ENCODE measurements around the gene MORC2. TPM values are rescaled to one million over a fixed set of nuclear protein-coding genes. Genes with fewer than 3 reads are reported as not detected.

MORC2 gene
- total and polyA plus RNA-seq, 10 of the 15 experiments (the other 5 are each of a cell fraction or from before 2014, with no cell fraction given) = 1.7 to 16.3 (median 9.0) TPM

DNA sequence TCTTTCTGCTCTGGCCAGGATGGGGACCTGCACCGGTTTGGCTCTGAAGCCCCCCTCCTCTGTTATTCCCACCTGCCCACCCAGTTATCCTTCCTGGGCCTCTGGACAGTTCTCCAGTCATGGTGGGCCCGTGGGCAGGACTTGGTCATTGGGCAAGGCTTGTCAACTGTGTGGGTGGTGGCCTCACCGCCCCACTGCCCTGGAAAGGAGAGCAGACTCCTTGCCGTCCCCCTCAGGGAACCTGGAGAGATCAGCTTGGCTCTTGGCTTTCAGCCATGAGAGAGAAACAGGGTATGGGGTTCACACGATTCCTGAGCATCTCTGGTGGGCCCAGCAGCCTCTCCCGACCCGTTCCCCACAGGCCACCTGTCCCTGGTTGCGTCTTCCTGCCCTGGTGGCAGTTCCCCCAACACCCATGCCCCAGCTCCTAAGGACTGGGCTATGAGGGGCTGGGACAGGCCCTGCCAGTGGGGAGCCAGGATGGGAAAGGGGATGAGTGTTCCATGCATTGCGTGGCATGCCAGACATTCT is 92.3 kb downstream of the MORC2 start (continued):
- TF ChIP-seq, protein P1, sequence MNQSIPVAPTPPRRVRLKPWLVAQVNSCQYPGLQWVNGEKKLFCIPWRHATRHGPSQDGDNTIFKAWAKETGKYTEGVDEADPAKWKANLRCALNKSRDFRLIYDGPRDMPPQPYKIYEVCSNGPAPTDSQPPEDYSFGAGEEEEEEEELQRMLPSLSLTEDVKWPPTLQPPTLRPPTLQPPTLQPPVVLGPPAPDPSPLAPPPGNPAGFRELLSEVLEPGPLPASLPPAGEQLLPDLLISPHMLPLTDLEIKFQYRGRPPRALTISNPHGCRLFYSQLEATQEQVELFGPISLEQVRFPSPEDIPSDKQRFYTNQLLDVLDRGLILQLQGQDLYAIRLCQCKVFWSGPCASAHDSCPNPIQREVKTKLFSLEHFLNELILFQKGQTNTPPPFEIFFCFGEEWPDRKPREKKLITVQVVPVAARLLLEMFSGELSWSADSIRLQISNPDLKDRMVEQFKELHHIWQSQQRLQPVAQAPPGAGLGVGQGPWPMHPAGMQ (IDR thresholded peaks at IDR 0.05; ENCODE audit: borderline replicate concordance) = no peak
- TF ChIP-seq TCF3 (IDR thresholded peaks at IDR 0.05; ENCODE audit: borderline replicate concordance, insufficient read depth, low read depth, low read length) (no peak), SIN3A (IDR thresholded peaks at IDR 0.05; ENCODE audit: low read depth, low read length) (no peak)

DNA sequence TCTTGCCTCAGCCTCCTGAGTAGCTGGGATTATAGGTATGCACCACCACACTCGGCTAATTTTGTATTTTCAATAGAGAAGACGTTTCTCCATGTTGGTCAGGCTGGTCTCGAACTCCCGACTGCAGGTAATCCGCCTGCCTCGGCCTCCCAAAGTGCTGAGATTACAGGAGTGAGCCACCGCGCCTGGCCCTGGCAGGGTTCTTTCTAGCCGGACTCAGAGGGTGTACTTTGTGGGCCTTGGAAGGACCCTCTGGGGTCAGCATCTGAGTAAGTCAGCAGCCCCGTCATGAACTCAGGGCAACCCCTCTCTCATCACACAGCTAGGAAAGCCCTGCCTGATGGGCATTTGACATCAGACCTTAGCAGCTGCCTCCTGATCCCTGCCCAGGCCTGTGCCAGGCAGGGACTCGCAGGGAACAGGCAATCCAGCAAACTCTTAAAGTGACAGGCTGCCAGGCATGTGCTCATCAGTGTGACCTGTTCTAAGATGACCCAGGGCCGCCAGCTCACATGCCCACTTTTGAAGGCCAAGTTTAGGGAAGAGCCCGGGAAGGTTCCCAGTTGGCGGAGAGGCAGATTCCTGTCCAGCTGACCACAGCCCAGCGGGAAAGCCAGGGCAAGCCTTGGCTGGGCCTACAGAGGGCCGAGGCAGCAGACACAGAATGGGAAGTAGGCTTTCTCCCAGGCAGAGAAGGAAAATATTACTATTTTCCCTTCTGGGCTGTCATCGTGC is 92.9 kb downstream of the MORC2 start:
- no peak for TF ChIP-seq EP300 (IDR thresholded peaks at IDR 0.05; ENCODE audit: borderline replicate concordance in 1 of 2, control insufficient read depth in 1 of 2, low read depth in 2 of 2, low read length in 2 of 2)
- TF ChIP-seq EGR1 (IDR thresholded peaks at IDR 0.05; ENCODE audit: borderline replicate concordance in 1 of 2, low read depth in 2 of 2, low read length in 2 of 2) = no peak
- TF ChIP-seq, protein P2, sequence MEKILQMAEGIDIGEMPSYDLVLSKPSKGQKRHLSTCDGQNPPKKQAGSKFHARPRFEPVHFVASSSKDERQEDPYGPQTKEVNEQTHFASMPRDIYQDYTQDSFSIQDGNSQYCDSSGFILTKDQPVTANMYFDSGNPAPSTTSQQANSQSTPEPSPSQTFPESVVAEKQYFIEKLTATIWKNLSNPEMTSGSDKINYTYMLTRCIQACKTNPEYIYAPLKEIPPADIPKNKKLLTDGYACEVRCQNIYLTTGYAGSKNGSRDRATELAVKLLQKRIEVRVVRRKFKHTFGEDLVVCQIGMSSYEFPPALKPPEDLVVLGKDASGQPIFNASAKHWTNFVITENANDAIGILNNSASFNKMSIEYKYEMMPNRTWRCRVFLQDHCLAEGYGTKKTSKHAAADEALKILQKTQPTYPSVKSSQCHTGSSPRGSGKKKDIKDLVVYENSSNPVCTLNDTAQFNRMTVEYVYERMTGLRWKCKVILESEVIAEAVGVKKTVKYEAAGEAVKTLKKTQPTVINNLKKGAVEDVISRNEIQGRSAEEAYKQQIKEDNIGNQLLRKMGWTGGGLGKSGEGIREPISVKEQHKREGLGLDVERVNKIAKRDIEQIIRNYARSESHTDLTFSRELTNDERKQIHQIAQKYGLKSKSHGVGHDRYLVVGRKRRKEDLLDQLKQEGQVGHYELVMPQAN (conservative IDR thresholded peaks at IDR 0.05) = no peak
- no peak for TF ChIP-seq NR2C1 (IDR thresholded peaks at IDR 0.05)
- TF ChIP-seq SMAD1 (IDR thresholded peaks at IDR 0.05; ENCODE audit: low read depth, partially characterized antibody) = no peak
- no peak for TF ChIP-seq ZZZ3 (IDR thresholded peaks at IDR 0.05; ENCODE audit: control insufficient read depth, insufficient read length, low read depth)
- no peak for TF ChIP-seq MXI1 (IDR thresholded peaks at IDR 0.05; ENCODE audit: low read depth, low read length)
- no peak for TF ChIP-seq ZNF217 (IDR thresholded peaks at IDR 0.05)
- TF ChIP-seq SIN3A (IDR thresholded peaks at IDR 0.05; ENCODE audit: low read depth, low read length) = no peak
- TF ChIP-seq, protein P3, sequence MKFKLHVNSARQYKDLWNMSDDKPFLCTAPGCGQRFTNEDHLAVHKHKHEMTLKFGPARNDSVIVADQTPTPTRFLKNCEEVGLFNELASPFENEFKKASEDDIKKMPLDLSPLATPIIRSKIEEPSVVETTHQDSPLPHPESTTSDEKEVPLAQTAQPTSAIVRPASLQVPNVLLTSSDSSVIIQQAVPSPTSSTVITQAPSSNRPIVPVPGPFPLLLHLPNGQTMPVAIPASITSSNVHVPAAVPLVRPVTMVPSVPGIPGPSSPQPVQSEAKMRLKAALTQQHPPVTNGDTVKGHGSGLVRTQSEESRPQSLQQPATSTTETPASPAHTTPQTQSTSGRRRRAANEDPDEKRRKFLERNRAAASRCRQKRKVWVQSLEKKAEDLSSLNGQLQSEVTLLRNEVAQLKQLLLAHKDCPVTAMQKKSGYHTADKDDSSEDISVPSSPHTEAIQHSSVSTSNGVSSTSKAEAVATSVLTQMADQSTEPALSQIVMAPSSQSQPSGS (IDR thresholded peaks at IDR 0.05; ENCODE audit: low read length) = no peak
- no peak for TF ChIP-seq MEF2A (IDR thresholded peaks at IDR 0.05; ENCODE audit: insufficient read depth, low read depth, low read length)
- TF ChIP-seq SPI1 (IDR thresholded peaks at IDR 0.05; ENCODE audit: borderline replicate concordance, insufficient read depth, low read depth, low read length) = no peak
- no peak for TF ChIP-seq TCF12 (IDR thresholded peaks at IDR 0.05; ENCODE audit: low read depth, low read length)
- no peak for TF ChIP-seq JUNB (IDR thresholded peaks at IDR 0.05)
- TF ChIP-seq HDAC6 (IDR thresholded peaks at IDR 0.05; ENCODE audit: unreplicated experiment) = no peak
- H3K4me2 ChIP-seq (ENCODE audit: control insufficient read depth, insufficient read depth) = no peak overlapping the region
- H3K79me2 ChIP-seq (ENCODE audit: control insufficient read depth, insufficient read depth, low read length) = no peaks in the 10 kb centered on the region
- ChIA-PET SMC1A (ENCODE audit: uncharacterized antibody, unreplicated experiment) (no interaction called here), CTCF (no interaction called here), POLR2A (no interaction called here), RAD21 (ENCODE audit: unreplicated experiment) (no interaction called here)
- WGBS (ENCODE audit: insufficient coverage, insufficient replicate concordance, low lambda C conversion rate, missing lambda C conversion rate) = 35% methylated on average over 17 of the region's 17 CpGs
- FAIRE-seq (no peak), DNase-seq (ENCODE audit: low read depth, low spot score) (no peak), ATAC-seq (no peak)
- in situ Hi-C loops (cut with MboI) = no loop called here
- H3K4me1 ChIP-seq (ENCODE audit: control insufficient read depth, insufficient read depth, low read length) = no peaks in the 10 kb centered on the region
- no peak overlapping the region for H3K27ac ChIP-seq (ENCODE audit: control insufficient read depth, insufficient read depth)
- BruUV-seq (replicated peaks) = no TSS peak
- no peak overlapping the region for H3K4me3 ChIP-seq
- no peak overlapping the region for H3K9ac ChIP-seq (ENCODE audit: control insufficient read depth, insufficient read depth, low read length)
- no peaks in the 10 kb centered on the region for H3K9me3 ChIP-seq (replicated peaks; ENCODE audit: control insufficient read depth, insufficient read depth, low read length)
- no peaks in the 10 kb centered on the region for H4K20me1 ChIP-seq (ENCODE audit: control insufficient read depth, insufficient read depth)
- H3K36me3 ChIP-seq (ENCODE audit: control insufficient read depth in 2 of 2, insufficient read depth in 2 of 2, low read length in 1 of 2) = no peaks in the 10 kb centered on the region
- intact Hi-C loops (cut with micrococcal nuclease; ENCODE audit: unreplicated experiment) = no loop called here
- H3K27me3 ChIP-seq (replicated peaks in 1 of 2; ENCODE audit: control insufficient read depth in 2 of 2, insufficient read depth in 2 of 2, low read length in 1 of 2) = no peaks in the 10 kb centered on the region
- no peak overlapping the region for H2AFZ ChIP-seq (ENCODE audit: control insufficient read depth, low read depth, low read length)

Measured in GM12878 (cell line).